ENCODE measurements around the gene GPR156.
"Not testable (repeated sequence)": the region's sequence is repeated elsewhere in the genome, so short reads cannot be mapped to it uniquely, and the experiment has no call there.

The GPR156 gene

DNA sequence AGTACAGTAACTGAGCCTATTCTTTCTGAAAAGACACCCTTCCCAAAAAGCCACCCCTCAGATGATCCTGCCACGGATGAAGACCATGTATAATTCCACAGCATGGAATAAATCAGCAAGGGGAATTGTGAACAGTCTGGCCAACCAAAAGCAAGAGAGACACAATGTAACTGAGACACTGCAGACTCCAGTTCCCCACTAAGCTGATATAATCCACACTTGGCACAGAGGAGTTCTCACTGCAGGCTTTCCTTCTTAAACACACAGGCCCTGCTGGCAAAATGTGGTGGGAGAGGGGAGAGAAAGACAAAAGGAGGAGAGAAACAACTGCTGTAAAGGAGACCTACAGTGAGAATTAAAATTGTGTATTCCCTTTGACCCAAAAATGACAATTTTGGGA is 12.7 kb downstream of the GPR156 start:
- no peak for DNase-seq

DNA sequence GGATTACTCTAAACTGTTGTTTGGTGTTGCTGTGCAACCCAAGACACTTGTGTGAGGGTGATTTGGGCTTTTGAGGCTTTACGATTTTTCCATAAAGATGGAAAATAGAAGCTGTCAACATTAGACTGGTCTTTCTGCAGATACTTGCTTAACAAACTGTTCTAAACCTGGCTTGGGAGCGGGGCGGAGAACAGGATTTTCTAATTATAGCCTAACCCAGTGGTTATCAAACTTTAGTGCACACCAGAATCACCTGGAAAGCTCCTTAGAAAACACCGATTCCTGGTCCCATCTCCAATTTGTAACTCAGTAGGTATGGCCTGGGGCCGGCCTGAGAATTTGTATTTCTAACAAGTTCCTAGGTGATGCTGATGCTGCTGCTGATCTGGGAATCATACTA is 19.0 kb downstream of the GPR156 start:
- no peak for DNase-seq

DNA sequence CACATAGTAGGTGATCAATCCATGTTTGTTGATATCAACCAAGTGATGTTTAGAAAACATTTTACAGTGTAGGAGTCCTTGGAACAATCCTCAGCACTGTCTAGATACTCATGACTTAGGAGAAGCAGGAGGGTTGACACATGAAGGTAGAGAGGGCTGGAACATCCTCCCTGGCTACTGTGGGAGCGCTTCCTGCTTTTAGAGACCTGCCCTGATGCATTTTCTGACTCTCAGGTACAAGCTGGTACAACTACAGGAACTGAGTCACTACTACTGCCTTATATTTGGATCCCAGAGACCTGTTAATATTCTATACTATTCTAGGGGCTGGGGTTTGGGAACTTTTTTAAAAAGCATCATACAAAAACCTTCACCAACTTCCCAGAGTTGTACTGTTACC is 20.1 kb downstream of the GPR156 start:
- DNase-seq: no peak

DNA sequence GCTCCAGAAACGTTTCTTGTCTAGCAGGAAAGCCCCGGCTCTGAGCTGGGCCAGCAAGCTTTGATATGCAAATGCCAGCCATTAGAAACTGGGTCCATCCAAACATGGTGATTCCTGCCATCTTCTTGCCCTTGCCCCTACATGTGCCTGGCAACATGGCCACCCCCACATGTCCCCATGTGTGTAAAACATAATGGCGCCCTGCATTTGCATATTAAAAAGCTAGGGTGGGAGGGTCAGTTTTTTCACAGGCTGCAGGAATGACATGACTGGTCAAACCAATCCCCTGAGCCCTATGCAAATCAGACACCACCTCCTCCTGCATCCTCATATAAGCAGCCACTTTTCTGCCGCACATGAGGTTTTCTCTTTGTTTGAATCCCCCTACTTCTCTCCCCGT is 21.2 kb downstream of the GPR156 start:
- DNase-seq: no peak

DNA sequence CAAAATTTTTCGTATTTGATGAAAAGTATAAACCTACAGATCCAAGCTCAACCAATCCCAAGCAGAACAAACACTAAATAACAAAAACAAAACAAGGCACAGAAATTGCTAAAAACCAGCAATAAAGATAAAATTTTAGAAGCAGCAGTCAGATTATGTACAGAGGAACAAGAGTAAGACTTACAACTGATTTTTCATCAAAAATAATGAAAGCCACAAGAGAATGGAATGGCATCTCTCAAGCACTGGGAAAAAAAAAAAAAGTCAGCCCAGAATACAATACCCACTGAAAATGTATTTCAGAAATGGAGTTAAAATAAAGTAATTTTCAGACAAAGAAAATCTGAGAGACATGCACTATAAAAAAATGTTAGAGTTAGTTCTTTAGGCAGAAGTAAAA is 27.0 kb downstream of the GPR156 start:
- DNase-seq: no peak

DNA sequence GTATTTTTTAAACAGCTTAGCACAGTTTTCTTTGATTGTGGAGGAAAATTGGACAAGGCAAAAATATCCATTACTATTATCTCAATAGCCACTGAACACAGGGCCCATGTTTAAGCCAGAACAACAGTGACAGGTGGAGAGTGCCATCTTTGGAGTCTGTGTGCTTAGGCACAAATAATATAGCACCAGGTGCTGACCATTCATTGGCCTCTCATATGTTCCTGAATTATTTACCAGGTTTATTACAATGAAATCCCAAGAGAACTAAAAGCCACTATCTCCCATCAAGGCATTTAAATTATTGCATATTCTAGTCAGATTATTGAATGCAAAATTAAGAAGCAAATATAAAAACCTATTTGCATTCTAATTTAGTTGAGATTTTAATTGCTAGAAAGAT is 39.6 kb downstream of the GPR156 start:
- DNase-seq: no peak

DNA sequence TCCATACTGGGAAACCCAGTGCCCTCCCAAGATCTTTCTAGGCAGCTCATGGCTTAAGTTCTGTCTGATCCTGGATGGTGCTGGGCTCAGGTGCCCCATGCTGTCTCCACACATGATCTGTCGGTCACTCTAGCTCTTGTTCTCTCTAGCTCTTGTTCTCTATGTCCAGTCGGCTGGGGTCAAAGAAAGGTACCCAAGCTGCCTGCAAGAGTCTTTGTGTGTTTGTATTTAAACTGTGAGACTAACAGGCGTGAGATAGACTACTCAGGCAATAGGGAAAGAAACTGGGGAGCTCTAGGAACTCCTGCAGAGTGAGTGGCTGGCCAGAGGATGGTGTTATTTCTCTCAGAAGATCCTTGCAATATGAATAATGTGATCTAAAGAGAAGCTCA is 40.2 kb downstream of the GPR156 start:
- DNase-seq: no peak

DNA sequence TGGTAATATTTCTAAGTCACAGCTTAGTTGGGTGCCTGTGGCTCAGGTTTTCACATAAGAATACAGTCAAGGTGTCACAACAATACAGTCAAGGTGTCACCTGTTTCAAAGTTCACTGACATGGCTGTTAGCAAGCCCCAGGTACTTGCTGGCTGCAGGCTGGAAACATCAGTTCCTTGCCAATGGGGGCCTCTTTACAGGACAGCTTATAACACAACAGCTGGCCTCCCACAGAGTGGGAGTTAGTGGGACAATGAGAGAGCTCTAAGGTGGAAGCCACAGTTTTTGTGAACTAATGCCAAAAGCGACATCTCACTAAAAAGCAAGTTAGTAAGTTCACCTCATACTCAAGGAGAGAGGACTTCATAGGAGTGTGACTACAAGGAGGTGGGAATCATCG is 45.4 kb downstream of the GPR156 start:
- no peak for DNase-seq

DNA sequence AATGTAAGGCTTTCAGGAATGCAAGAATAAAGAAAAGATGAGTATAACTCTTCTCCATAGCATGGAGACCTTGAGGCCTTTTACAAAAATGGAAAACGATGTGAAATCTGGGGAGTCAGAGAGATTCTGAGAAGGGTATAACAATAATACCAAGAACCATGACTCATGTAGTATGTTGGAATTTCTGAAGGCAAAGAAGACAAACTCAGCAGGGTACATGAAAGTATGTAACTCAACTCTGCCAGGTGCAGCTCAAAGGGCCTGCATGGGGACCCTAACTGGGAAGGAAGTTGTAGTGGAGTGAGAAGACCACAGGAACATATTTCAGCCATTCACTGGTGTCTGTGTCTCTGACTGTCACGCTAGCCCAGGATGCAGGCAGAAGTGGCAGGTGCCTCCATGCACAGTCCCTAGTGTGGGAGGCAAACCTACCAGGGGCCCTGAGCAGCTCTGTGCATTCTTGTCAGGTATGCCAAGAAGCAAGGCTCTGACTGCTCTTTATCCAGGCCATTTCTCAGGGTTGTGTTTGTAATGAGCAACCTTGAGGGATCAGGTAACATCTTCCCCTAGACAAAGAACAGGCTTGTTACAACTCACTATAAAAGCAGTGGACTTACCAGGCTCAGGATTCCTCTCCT is 57.2 kb downstream of the GPR156 start:
- DNase-seq: no peak

DNA sequence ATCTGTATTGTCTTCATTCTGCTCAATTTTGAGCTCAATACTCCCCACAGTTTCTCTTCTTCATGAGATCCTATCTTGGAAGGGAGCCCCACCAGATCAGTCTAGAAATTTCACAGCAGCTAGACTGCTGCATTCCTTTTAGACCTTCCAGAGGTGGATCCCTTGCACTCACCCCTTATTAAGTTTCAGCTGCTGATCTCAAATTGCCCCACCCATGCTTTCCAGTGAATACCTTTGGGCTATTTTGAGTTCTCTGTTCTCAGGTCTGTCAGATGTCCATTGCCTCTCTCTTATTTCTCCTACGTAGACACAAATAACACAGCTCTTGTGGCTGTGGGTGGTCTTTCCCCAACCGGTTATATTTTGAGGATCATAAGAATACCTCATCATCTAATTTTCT is 60.8 kb downstream of the GPR156 start:
- DNase-seq: no peak

DNA sequence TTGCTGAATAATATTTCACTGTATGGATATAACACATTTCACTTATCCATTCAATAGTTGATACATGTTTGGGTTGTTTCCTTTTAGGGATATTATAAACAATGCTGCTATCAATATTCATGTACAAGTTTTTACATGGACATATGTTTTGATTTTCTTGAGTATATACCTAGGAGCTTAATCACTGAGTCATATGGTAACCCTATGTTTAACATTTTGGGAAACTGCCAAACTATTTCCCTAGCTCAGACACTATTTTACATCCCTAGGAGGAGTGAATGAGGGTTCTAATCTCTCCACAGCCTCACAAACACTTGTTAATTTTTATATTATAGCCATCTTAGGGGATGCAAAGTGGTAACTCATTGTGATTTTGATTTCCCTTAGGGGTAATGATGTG is 66.0 kb downstream of the GPR156 start:
- DNase-seq: no peak

DNA sequence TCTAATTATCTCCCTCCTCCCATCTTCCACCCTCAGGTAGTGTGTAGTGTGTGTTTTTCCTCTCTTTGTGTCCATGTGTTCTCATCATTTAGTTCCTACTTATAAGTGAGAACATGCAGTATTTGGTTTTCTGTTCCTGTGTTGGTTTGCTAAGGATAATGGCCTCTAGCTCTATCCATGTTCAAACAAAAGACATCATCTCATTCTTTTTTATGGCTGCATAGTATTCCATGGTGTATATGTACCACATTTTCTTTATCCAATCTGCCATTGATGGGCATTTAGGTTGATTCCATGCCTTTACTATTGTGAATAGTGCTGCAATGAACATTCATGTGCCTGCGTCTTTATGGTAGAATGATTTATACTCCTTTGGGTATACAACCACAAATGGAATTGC is 68.4 kb downstream of the GPR156 start:
- DNase-seq: not testable (repeated sequence)

DNA sequence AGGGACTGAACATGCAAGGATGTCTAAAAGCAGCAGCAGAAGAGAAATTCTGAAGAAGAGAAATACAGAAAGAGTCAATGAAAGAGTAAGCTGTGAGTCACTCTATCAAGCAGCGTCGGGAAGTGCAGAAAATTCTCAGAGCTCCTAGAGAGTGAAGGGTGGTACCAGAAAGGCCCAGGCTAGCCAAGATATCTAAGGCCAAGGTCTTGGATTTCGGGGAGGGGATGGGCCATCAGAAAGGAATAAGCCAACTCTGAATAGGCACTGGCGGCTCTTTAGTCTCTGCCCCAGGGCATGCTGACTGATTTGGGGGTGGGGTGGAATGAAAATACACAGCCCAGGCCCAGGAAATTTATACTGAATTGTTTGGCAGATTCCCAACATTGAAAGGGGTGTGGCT is 70.8 kb downstream of the GPR156 start:
- DNase-seq: no peak

DNA sequence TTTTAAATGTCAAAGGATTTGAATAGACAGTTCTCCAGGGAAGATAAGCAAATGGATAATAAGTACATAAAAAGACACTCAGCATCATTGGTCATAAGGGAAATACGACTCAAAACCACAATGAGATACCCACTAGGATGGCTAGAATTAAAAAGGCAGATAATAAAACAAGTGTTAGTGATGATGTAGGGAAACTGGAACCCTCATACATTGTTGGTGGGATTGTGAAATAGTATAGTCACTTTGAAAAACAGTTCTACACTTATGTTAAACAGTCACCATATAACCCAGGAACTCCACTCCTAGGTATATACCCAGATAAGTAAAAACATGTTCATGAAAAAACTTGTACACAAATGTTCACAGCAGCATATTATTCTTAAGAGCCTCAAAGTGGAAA is 72.5 kb downstream of the GPR156 start:
- peak; percentile 13 to 54 (median 51) for DNase-seq

DNA sequence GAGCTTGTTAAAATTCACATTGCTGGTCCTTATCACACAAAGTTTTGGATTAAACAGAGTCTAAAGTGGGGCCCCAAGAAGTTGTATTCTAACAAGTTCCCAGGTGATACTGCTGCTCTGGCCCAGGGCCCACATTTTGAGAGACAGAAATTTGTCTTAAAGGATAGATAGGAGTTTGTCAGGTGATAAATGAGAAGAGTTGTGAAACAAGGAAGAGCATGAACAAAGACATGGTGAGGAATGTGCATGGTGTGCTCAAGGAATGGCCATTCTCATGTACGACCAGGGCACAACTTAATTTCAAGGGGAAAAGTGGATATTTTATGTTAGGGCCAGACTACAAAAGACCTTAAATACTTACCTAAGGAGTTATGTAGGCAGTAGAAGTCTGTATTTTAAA is 75.6 kb downstream of the GPR156 start:
- DNase-seq: no peak

DNA sequence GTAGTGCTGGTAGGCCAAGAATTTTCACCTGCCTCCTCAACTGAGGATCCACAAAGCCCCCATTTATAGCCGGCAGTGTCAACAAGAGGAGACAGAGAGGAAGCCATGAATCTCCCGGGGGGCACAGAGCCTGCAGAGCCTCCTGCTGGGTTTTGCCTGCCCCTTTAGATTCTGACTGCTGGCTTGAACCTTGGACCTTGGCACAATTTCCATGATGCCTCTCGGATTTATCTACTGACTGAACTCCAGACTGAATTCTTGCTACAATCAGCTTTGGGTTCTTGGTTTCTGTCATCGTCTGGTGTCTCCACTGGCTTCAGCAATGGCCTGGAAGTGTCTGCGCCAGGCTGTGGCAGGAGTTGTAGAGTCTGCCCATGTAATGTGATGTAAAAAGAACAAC is 80.7 kb downstream of the GPR156 start:
- no peak for DNase-seq

DNA sequence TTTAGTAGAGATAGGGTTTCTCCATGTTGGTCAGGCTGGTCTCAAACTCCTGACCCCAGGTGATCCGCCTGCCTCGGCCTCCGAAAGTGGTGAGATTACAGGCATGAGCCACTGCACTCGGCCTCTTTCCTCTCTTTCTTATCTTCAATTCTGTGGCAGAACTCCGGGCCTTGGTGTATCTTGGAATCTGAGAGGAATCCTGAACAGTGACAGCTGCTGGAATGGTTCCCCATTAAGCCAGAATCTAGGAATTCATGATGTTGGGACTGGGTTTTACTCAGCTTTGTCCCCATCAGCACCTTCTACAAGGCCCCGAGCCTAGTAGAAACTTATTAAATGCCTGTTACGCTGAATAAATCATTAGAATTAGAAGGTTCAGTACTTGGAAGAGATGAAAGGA is 81.4 kb downstream of the GPR156 start:
- no peak for DNase-seq

DNA sequence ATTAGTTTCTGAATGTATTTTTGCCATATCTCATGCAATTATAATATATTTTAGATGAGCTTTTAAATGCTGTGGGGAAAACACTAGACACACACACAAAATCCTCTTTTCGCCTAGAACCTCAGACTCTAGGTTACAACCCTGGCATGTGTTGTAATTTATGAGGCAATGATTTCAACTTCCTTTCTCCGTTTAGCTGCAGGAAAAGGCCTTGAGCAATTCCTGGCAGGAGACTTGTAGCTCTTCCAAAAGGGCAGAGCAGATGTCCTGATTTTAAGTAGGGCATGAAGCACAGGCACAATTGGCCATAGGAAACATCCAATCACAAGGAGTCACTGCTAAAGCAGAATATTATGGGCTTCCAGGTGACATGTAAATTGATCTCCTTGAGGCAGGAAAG is 82.0 kb downstream of the GPR156 start:
- peak; percentile 69 to 85 (median 84) for DNase-seq

DNA sequence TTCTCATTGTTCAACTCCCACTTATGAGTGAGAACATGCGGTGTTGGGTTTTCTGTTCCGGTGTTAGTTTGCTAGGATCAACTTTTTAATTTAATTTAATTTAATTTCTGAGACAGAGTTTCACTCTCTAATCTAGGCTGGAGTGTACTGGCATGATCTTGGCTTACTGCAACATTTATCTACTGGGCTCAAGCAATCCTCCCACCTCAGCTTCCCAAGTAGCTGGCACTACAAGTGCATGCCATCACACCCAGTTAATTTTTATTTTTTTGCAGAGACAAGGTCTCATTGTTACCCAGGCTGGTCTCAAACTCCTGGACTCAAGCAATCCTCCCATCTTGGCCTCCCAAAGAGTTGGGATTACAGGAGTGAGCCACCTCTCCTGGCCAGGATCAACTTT is 82.7 kb downstream of the GPR156 start:
- DNase-seq: no peak

DNA sequence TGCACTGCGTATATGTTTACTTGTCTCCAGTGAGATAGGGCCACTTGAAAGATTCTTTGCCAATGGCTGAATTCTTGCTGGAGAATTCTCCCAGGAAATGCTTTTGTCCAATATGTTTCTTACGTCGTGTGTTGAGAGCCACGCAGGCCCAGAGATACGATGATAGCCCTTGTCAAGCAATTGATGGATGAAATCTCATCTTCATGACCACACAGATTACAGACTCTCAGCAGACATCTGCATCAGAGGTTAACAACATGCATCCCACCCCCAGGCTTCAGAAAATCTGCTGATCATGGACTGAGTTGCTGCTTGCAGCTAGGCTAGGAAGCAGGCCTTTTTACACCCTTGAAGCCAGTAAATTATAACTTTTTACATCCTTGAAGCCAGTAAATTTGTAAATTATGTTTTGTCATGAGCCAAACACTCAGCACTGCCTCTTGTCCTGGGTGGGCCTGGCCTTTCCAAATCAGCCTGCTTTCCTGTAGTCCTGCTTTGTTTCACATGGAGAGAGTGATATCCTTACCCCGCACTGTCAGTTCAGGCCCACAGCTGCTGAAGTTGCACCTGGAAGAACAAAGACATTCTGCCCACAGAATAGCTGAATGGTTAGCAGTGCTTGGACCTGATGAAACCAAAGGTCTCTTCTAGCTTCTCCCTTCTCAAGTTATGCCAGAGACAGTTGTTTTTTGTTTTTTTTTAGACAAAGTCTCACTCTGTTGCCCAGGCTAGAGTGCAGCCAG is 84.4 kb downstream of the GPR156 start:
- DNase-seq: no peak

DNA sequence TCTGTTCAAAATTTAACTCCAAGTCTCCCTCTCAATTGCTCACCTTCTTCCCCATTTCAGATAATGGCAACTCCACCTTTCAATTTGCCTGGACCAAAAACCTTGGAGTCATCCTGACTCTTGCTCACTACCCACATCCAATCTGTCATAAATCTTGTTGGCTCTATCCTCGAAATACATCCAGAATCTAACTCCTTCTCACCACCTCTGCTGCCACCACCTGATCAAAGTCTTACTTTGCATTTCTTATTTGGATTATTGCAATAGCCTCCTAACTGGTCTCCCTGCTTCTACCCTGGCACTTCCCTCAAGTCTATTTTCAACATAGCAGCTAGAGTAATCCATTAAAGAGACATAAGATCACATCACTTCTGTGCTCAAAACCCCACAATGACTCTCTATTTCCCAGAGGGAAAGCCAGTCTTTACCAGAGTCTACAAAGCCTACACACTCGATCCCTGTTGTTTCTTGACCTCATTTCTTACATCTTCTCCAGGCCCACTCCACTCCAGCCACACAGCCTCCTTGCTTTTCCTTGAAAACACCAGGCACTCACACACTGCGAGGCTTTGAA is 86.6 kb downstream of the GPR156 start:
- no peak for DNase-seq

DNA sequence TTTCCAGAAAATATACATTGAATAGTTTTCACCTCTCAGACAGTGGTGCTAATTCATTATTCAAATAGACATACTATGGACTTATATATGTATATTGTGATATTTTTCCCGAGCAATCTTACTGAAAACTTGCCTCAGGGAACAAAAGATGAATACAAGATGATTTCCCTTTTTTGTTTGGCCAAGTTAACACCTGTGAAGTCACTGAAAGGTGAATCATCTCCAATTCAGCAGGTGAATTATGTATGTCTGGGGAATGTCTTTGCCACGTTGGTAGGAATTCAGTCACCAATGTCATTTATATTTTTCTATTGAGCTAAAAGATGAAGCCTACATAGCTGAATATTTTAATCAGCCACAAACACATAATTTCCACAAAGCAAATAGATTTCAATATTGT is 88.2 kb downstream of the GPR156 start:
- no peak for DNase-seq

DNA sequence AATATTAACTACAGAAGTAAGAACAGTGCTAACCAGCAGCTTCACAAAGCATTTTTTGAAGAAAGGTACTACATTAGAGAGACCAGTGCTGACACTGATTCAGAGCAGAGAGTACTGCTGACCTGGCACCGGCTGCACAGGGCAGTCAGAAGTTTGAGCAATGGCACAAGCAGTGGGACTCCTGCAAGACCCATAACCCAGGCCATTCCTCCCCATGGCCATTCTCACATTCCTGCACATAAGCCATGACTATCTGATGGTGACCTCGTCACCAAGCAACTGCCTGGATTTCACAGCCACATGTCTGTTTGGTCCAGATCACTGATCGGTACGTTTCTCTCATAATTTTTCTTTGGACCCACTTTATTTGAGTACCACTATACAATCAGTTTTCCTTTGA is 88.7 kb downstream of the GPR156 start:
- DNase-seq: no peak

DNA sequence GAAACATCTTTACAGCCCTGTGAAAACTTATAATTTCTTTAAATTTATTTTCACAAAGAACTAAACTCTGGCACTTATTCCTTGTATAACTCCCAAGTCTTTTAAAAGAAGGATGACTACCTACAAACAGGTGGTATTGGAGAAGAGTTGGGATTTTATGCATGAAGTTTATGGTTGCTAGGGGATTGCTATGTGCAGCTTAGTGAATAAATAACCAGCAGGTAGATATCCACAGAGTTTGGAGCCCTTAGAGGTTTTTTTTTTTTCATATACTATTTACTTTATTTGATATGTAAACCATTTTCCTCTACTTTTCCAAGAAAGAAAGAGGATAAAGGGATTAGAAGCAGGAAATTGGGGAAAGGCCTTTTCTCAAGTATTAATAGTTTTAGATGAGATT is 91.5 kb downstream of the GPR156 start:
- no peak for DNase-seq

DNA sequence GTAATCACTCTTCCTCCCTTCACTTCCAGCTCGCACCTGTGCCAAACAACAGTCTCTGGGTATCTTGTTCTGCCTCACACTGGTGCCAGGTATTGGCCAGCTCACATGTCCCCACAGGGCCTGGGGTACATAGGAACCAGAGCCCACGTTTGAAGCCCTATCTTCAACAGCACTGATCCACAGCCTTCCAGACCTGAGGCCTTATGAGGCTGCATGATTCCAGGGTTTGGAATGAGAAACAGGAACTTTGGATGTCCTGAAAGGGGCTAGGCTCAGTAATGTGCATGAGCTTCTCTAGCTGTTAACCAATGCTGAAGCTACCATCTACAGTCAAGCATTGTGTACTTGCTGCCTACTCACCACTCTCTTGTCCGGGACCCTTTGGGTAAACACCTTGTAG is 92.4 kb downstream of the GPR156 start:
- DNase-seq: no peak

All from suppressor macrophage treated with lipopolysaccharide for 1 hour (primary cell).